B cell (primary cell): ENCODE data around the gene SNED1. TPM values are rescaled to one million over a fixed set of nuclear protein-coding genes. Genes with fewer than 3 reads are reported as not detected.

ENCODE experiments used
- ATAC-seq: fragments of 200-7000 bp; cut with Tn5 transposase; one replicate; pipeline ENCODE4 v1.10.0; 2021; ENCODE audit warnings: low read depth, mild to moderate bottlenecking, moderate number of reproducible peaks, moderate library complexity
- CTCF ChIA-PET: fragments of 350-600 bp; sonication (Branson Sonifier 250); formaldehyde crosslinking; loops from one replicate; lab custom pipeline; 2021; ENCODE audit warnings: antibody characterized with exemption, inconsistent platforms; lab: Charles Lee
- POLR2A ChIA-PET: fragments of 350-600 bp; sonication (Branson Sonifier 250); formaldehyde crosslinking; loops from one replicate; lab custom pipeline; 2021; ENCODE audit warnings: antibody characterized with exemption; lab: Charles Lee
- DNase-seq: peaks from one replicate; pipeline ENCODE4 v3.0.0; 2013
- H2AFZ ChIP-seq: 2 replicates; pipeline ENCODE4 v1.6.1; 2012; ENCODE audit warnings: mild to moderate bottlenecking, low read depth, low read length; ENCODE audit not compliant: insufficient read depth, poor library complexity, severe bottlenecking
- H3K27ac ChIP-seq, 2 donors: 1 replicate in 1 of 2; 2 replicates in 1 of 2; pipeline ENCODE4 v1.5.1; 2012 to 2013; ENCODE audit warnings: low read length in 2 of 2, mild to moderate bottlenecking in 2 of 2, moderate library complexity in 1 of 2
- H3K27me3 ChIP-seq, 4 experiments: fragments of 200-600 bp in 1 of 4; sonication (generic) in 1 of 4; replicated peaks in 1 of 4; 1 replicate in 2 of 4; 2 replicates in 2 of 4; pipeline versions ENCODE4 v1.6.1 to v1.7.0; 2013 to 2016; ENCODE audit warnings: low read length in 3 of 4, mild to moderate bottlenecking in 2 of 4, mixed read lengths in 1 of 4, moderate library complexity in 1 of 4; ENCODE audit not compliant: insufficient read depth in 4 of 4, control insufficient read depth in 3 of 4; ENCODE audit errors: control extremely low read depth in 1 of 4
- H3K36me3 ChIP-seq, 2 experiments: replicated peaks in 1 of 2; 1 replicate in 1 of 2; 2 replicates in 1 of 2; pipeline versions ENCODE4 v1.6.1 to v1.7.1; 2013; ENCODE audit warnings: low read length in 1 of 2; ENCODE audit not compliant: insufficient read depth in 2 of 2, control insufficient read depth in 1 of 2; ENCODE audit errors: control extremely low read depth in 1 of 2, extremely low read depth in 1 of 2
- H3K4me1 ChIP-seq, 2 donors: fragments of 200-600 bp in 1 of 2; sonication (generic) in 1 of 2; 1 replicate in 1 of 2; 2 replicates in 1 of 2; pipeline versions ENCODE4 v1.5.1 to v1.6.1; 2013 to 2017; ENCODE audit warnings: low read length in 2 of 2; ENCODE audit not compliant: control insufficient read depth in 2 of 2, insufficient read depth in 2 of 2
- H3K4me2 ChIP-seq: replicated peaks from 2 replicates; pipeline ENCODE3; 2012; ENCODE audit warnings: mild to moderate bottlenecking, low read depth, low read length; ENCODE audit not compliant: poor library complexity, severe bottlenecking
- H3K4me3 ChIP-seq, 5 experiments: fragments of 200-600 bp in 1 of 5; sonication (generic) in 1 of 5; 1 replicate in 3 of 5; 2 replicates in 2 of 5; pipeline versions ENCODE4 v1.5.1 to v1.7.0; 2011 to 2016; ENCODE audit warnings: low read length in 4 of 5, mild to moderate bottlenecking in 4 of 5, low read depth in 2 of 5, control low read depth in 1 of 5, moderate library complexity in 1 of 5; ENCODE audit not compliant: insufficient read depth in 1 of 5; ENCODE audit errors: control extremely low read depth in 1 of 5, extremely low read depth in 1 of 5
- H3K79me2 ChIP-seq: fragments of 200-600 bp; sonication (generic); one replicate; pipeline ENCODE4 v1.6.0; 2016; ENCODE audit warnings: low read length; ENCODE audit not compliant: control insufficient read depth, insufficient read depth
- H3K9ac ChIP-seq: fragments of 200-600 bp; sonication (generic); 2 replicates; pipeline ENCODE4 v1.6.1; 2017; ENCODE audit warnings: mild to moderate bottlenecking, low read length, moderate library complexity
- H3K9me3 ChIP-seq, 3 donors: one replicate each; pipeline versions ENCODE4 v1.6.1 to v1.7.1; 2013; ENCODE audit warnings: low read length in 2 of 3; ENCODE audit not compliant: control insufficient read depth in 2 of 3, insufficient read depth in 1 of 3; ENCODE audit errors: control extremely low read depth in 1 of 3
- H4K20me1 ChIP-seq: 2 replicates; pipeline ENCODE4 v1.6.0; 2012; ENCODE audit warnings: mild to moderate bottlenecking, low read length; ENCODE audit not compliant: insufficient read depth, control insufficient read depth, poor library complexity, severe bottlenecking
- H3K27ac Mint-ChIP-seq: one replicate; pipeline ENCODE4 v1.8.0; 2021; ENCODE audit warnings: mixed read lengths
- H3K27me3 Mint-ChIP-seq: one replicate; pipeline ENCODE4 v1.8.0; 2021; ENCODE audit warnings: mixed read lengths
- H3K4me1 Mint-ChIP-seq: one replicate; pipeline ENCODE4 v1.8.0; 2021; ENCODE audit warnings: mixed read lengths
- H3K4me3 Mint-ChIP-seq: one replicate; pipeline ENCODE4 v1.8.0; 2021; ENCODE audit warnings: mixed read lengths
- H3K9me3 Mint-ChIP-seq: one replicate; pipeline ENCODE4 v1.8.0; 2022; ENCODE audit warnings: mixed read lengths; ENCODE audit not compliant: insufficient read depth
- EZH2 ChIP-seq: IDR thresholded peaks from 2 replicates; pipeline ENCODE4 v1.6.1; 2012; ENCODE audit warnings: borderline replicate concordance, low read depth, mild to moderate bottlenecking, moderate library complexity, low read length; ENCODE audit not compliant: insufficient read depth, poor library complexity, severe bottlenecking
- WGBS: methylation state at CpG from one replicate; pipeline ENCODE4 v1.1.5; 2013; ENCODE audit warnings: missing lambda C conversion rate; ENCODE audit not compliant: insufficient coverage; 5-methylcytosine and 5-hydroxymethylcytosine counted together
- intact Hi-C: fragments of 100-400 bp; cut with micrococcal nuclease; formaldehyde crosslinking; loops from one replicate; pipeline ENCODE4 v1.10.0; 2022
- polyA plus RNA-seq: library from polyadenylated mRNA; depleted of rRNA; stranded (reverse); fragments of >200 nt; gene quantifications from 2 replicates; pipeline ENCODE4 v1.2.3, GENCODE V29; 2012
- total RNA-seq, 2 donors: library from RNA; stranded (reverse); fragments of 120-200 nt in 1 of 2; gene quantifications; 1 replicate in 1 of 2; 2 replicates in 1 of 2; pipeline versions ENCODE4 v1.2.3 to v1.2.4, GENCODE V29; 2013 to 2022
- TF ChIP-seq, protein P1 (sequence below): fragments of 200-600 bp; IDR thresholded peaks from one replicate; pipeline ENCODE4 v1.8.0; 2022; ENCODE audit warnings: antibody characterized with exemption, mild to moderate bottlenecking

SNED1 gene
- total and polyA plus RNA-seq, 2 donors (not counting 1 experiment from before 2014, with no cell fraction given): 25.5 to 336 TPM

DNA sequence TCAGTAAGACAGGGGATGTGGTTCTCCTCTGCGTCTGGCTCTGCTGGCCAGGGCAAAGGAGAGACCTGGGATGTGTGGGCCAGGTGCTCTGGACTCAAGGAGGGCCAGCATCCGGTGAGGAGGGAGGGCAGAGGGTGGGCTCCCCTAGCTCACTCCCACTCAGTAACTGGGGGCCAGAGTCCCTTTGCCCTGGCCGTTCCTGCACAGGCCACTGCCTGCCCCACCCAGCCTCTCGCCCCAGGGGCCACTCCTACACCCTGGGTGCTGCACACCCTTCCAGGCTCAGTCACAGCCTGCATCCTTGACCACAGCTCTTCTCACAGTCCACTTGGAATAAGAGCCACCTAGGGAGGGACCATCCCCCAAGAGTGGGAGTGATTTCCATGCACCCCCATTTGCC lies 41.0 kb downstream of the SNED1 start:
- ATAC-seq (no peak), DNase-seq (no peak)
- 95% methylated on average over 3 of the region's 4 CpGs for WGBS
- Mint-ChIP-seq H3K27me3 (no peaks in the 10 kb centered on the region), H3K9me3 (no peaks in the 10 kb centered on the region), H3K27ac (peak overlapping the region; percentile 67), H3K4me3 (peak overlapping the region; percentile 92), H3K4me1 (peaks cover 77% of the 10 kb centered on the region)
- H3K27me3 ChIP-seq: no peaks in the 10 kb centered on the region
- no peak for TF ChIP-seq EZH2
- TF ChIP-seq, protein P1, sequence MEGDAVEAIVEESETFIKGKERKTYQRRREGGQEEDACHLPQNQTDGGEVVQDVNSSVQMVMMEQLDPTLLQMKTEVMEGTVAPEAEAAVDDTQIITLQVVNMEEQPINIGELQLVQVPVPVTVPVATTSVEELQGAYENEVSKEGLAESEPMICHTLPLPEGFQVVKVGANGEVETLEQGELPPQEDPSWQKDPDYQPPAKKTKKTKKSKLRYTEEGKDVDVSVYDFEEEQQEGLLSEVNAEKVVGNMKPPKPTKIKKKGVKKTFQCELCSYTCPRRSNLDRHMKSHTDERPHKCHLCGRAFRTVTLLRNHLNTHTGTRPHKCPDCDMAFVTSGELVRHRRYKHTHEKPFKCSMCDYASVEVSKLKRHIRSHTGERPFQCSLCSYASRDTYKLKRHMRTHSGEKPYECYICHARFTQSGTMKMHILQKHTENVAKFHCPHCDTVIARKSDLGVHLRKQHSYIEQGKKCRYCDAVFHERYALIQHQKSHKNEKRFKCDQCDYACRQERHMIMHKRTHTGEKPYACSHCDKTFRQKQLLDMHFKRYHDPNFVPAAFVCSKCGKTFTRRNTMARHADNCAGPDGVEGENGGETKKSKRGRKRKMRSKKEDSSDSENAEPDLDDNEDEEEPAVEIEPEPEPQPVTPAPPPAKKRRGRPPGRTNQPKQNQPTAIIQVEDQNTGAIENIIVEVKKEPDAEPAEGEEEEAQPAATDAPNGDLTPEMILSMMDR: no peak
- H3K4me3 ChIP-seq: no peak overlapping the region
- CTCF ChIA-PET: no interaction called here
- intact Hi-C loops: no loop called here
- no peak overlapping the region for H3K27ac ChIP-seq
- H3K9ac ChIP-seq: no peak overlapping the region
- POLR2A ChIA-PET: interaction anchor here (0.5 to 1.3 kb wide), 2 partner anchors 39 to 64 kb away, joined by 3 to 4 read pairs; no protein-coding TSS in a partner anchor
- H3K9me3 ChIP-seq: no peaks in the 10 kb centered on the region
- peaks cover 0 to 3% of the 10 kb centered on the region in 2 experiments for H3K36me3 ChIP-seq
- H4K20me1 ChIP-seq: no peaks in the 10 kb centered on the region
- H3K79me2 ChIP-seq: peaks cover 22% of the 10 kb centered on the region
- peaks cover 59 to 73% of the 10 kb centered on the region in 2 donors for H3K4me1 ChIP-seq
- H2AFZ ChIP-seq: no peak overlapping the region
- H3K4me2 ChIP-seq: no peak overlapping the region

DNA sequence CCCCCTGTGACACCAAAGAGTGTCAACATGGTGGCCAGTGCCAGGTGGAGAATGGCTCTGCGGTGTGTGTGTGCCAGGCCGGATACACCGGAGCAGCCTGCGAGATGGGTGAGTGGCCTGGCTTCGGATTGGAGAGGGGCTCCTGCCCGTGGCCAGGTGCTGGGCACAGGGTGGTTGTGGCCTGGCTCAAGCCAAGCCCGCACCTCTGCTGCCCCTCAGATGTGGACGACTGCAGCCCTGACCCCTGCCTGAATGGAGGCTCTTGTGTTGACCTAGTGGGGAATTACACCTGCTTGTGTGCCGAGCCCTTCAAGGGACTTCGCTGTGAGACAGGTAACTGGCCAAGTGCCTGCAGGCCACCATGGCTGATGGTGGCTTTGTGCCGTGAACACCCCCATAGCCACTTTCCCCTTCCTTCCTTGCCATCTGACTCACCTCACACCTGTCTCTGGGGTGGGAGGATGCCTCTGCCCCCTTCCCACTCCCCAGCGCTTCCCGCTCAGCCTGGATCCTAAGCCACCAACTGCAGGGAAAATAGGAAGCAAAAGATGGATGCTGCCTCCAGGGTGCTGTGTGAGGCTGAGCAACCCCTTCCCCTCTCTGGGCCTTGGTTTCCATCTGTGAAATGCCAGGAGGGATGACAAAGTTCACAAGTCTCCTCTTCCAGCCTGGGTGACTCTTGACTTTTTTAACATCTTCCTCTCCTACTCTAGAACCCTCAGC lies 41.8 kb downstream of the SNED1 start:
- Mint-ChIP-seq H3K4me3 (peak overlapping the region; percentile 92), H3K27ac (peak overlapping the region; percentile 91), H3K4me1 (peaks cover 72% of the 10 kb centered on the region), H3K9me3 (no peaks in the 10 kb centered on the region), H3K27me3 (no peaks in the 10 kb centered on the region)
- POLR2A ChIA-PET: no interaction called here
- CTCF ChIA-PET: interaction anchor here (0.7 kb wide), 1 partner anchor 61 kb away, joined by 3 read pairs; the partner anchor contains the start of gene MTERF4
- WGBS: 93% methylated on average over 10 of the region's 13 CpGs
- no peak for ATAC-seq
- Histone ChIP-seq H3K36me3 (peaks cover 0 to 3% of the 10 kb centered on the region in 2 experiments), H3K27me3 (no peaks in the 10 kb centered on the region), H3K4me2 (peak overlapping the region; percentile 58), H4K20me1 (no peaks in the 10 kb centered on the region), H3K79me2 (peaks cover 22% of the 10 kb centered on the region), H3K4me1 (peaks cover 59 to 70% of the 10 kb centered on the region in 2 donors), H2AFZ (no peak overlapping the region), H3K9ac (no peak overlapping the region), H3K4me3 (peak overlapping the region in 1 of 5 experiments; percentile 15), H3K27ac (peak overlapping the region; percentile 90 to 96), H3K9me3 (no peaks in the 10 kb centered on the region)
- intact Hi-C loops: loop anchor here (5.0 kb wide), 3 partner anchors 37 to 62 kb away; partner anchors contain the start of gene MTERF4
- TF ChIP-seq EZH2: no peak
- TF ChIP-seq, protein P1: no peak
- no peak for DNase-seq
